ENCODE measurements around the gene C1QTNF1. TPM values are rescaled to one million over a fixed set of nuclear protein-coding genes. Genes with fewer than 3 reads are reported as not detected.

The C1QTNF1 gene
- total and polyA plus RNA-seq, 4 donors = 7.4 to 84.5 (median 30.0) TPM

DNA sequence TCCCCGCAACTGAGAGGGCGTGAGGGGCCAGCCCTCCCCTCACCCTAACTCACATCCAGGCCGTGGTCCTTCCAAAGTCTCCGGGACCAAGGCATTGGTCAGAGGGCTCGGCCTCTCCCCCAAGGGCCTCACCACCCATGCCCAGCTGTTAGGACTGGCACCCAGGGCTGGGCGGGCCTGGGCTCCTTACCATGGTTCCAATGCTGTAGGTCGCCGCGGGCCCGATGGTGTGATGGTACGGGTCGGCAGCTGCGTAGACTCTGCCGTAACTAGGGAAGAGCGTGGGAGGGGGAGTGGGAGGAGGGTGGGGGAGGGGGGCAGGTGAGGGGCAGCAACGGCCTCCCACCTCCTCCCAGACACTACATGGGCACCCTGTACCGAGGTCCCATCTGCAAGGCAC, 70.3 kb downstream of the C1QTNF1 start:
- no peak overlapping the region for H3K4me3 ChIP-seq
- DNase-seq (no peak), ATAC-seq (ENCODE audit: insufficient read depth, low FRiP score) (no peak)
- H3K9me3 ChIP-seq (ENCODE audit: control insufficient read depth in 4 of 4, insufficient read depth in 3 of 4, low read length in 3 of 4) = no peaks in the 10 kb centered on the region
- H3K27me3 ChIP-seq (ENCODE audit: control insufficient read depth in 3 of 3, insufficient read depth in 3 of 3, low read length in 2 of 3) = peaks cover 0 to 31% (median 11%) of the 10 kb centered on the region in 3 donors
- no peaks in the 10 kb centered on the region for H3K4me1 ChIP-seq (ENCODE audit: control insufficient read depth in 5 of 5, insufficient read depth in 5 of 5, low read length in 5 of 5)
- WGBS, 2 donors = 88% methylated on average over 16 to 17 of the region's 17 CpGs
- TF ChIP-seq, protein P1, sequence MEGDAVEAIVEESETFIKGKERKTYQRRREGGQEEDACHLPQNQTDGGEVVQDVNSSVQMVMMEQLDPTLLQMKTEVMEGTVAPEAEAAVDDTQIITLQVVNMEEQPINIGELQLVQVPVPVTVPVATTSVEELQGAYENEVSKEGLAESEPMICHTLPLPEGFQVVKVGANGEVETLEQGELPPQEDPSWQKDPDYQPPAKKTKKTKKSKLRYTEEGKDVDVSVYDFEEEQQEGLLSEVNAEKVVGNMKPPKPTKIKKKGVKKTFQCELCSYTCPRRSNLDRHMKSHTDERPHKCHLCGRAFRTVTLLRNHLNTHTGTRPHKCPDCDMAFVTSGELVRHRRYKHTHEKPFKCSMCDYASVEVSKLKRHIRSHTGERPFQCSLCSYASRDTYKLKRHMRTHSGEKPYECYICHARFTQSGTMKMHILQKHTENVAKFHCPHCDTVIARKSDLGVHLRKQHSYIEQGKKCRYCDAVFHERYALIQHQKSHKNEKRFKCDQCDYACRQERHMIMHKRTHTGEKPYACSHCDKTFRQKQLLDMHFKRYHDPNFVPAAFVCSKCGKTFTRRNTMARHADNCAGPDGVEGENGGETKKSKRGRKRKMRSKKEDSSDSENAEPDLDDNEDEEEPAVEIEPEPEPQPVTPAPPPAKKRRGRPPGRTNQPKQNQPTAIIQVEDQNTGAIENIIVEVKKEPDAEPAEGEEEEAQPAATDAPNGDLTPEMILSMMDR (IDR thresholded peaks at IDR 0.05; ENCODE audit: control extremely low read depth, extremely low read depth) = no peak
- H3K9ac ChIP-seq (ENCODE audit: insufficient read depth in 1 of 2, low read length in 2 of 2) = no peak overlapping the region
- no peak overlapping the region for H3K27ac ChIP-seq (ENCODE audit: low read depth in 1 of 2, low read length in 1 of 2)
- H3K36me3 ChIP-seq (ENCODE audit: control insufficient read depth in 4 of 4, insufficient read depth in 4 of 4, low read length in 4 of 4) = no peaks in the 10 kb centered on the region

GRCh38 chr17:79095345-79096055, 71.5 kb downstream of the C1QTNF1 start:
- Histone ChIP-seq H3K9me3 (ENCODE audit: control insufficient read depth in 4 of 4, insufficient read depth in 3 of 4, low read length in 3 of 4) (no peaks in the 10 kb centered on the region), H3K36me3 (ENCODE audit: control insufficient read depth in 4 of 4, insufficient read depth in 4 of 4, low read length in 4 of 4) (no peaks in the 10 kb centered on the region), H3K9ac (ENCODE audit: insufficient read depth in 1 of 2, low read length in 2 of 2) (no peak overlapping the region), H3K27me3 (ENCODE audit: control insufficient read depth in 3 of 3, insufficient read depth in 3 of 3, low read length in 2 of 3) (peaks cover 0 to 31% (median 11%) of the 10 kb centered on the region in 3 donors), H3K27ac (ENCODE audit: low read depth in 1 of 2, low read length in 1 of 2) (no peak overlapping the region), H3K4me3 (no peak overlapping the region), H3K4me1 (ENCODE audit: control insufficient read depth in 5 of 5, insufficient read depth in 5 of 5, low read length in 5 of 5) (no peaks in the 10 kb centered on the region)
- DNase-seq (no peak), ATAC-seq (ENCODE audit: insufficient read depth, low FRiP score) (no peak)
- TF ChIP-seq, protein P1 (IDR thresholded peaks at IDR 0.05; ENCODE audit: control extremely low read depth, extremely low read depth) = no peak
- 87 to 94% methylated on average over 15 of the region's 15 CpGs for WGBS, 2 donors

- TF ChIP-seq, protein P1 (IDR thresholded peaks at IDR 0.05; ENCODE audit: control extremely low read depth, extremely low read depth) = no peak
- Histone ChIP-seq H3K4me3 (no peak overlapping the region), H3K36me3 (ENCODE audit: control insufficient read depth in 4 of 4, insufficient read depth in 4 of 4, low read length in 4 of 4) (no peaks in the 10 kb centered on the region), H3K9me3 (ENCODE audit: control insufficient read depth in 4 of 4, insufficient read depth in 3 of 4, low read length in 3 of 4) (no peaks in the 10 kb centered on the region), H3K4me1 (ENCODE audit: control insufficient read depth in 5 of 5, insufficient read depth in 5 of 5, low read length in 5 of 5) (peaks cover 0 to 5% (median 0%) of the 10 kb centered on the region in 5 donors), H3K27me3 (ENCODE audit: control insufficient read depth in 3 of 3, insufficient read depth in 3 of 3, low read length in 2 of 3) (peaks cover 0 to 36% (median 11%) of the 10 kb centered on the region in 3 donors), H3K9ac (ENCODE audit: insufficient read depth in 1 of 2, low read length in 2 of 2) (no peak overlapping the region), H3K27ac (ENCODE audit: low read depth in 1 of 2, low read length in 1 of 2) (no peak overlapping the region)
- ATAC-seq (ENCODE audit: insufficient read depth, low FRiP score) (no peak), DNase-seq (no peak)
- 53 to 56% methylated on average over 16 of the region's 16 CpGs for WGBS, 2 donors
Measured at GRCh38 chr17:79096477-79096876, 72.5 kb downstream of the C1QTNF1 start.
